Endothelial cell of umbilical vein (primary cell): ENCODE measurements around the gene ZNF48. TPM values are rescaled to one million over a fixed set of nuclear protein-coding genes. Genes with fewer than 3 reads are reported as not detected.

ENCODE experiments used
- BruUV-seq: library from RNA; stranded (reverse); fragments of 400-500 nt; replicated peaks from 2 replicates; lab custom pipeline; 2021; lab: Mats Ljungman, UMichigan
- CTCF ChIA-PET: fragments of 300-600, 350-600 bp; sonication (Branson Sonifier 250); formaldehyde crosslinking; loops from one replicate; lab custom pipeline; 2021; ENCODE audit warnings: antibody characterized with exemption, inconsistent platforms; lab: Charles Lee
- POLR2A ChIA-PET: fragments of 300-600, 350-600 bp; sonication (Branson Sonifier 250); formaldehyde crosslinking; loops from one replicate; lab custom pipeline; 2021; ENCODE audit warnings: antibody characterized with exemption, inconsistent platforms; lab: Charles Lee
- DNase-seq: peaks from one replicate; pipeline ENCODE4 v3.0.0-alpha.2; 2011; ENCODE audit warnings: low read depth, low spot score
- FAIRE-seq: peaks from 2 replicates; lab custom pipeline; 2011; peaks lifted over from hg19 to GRCh38; lab: Jason Lieb, UNC
- H2AFZ ChIP-seq: 2 replicates; pipeline ENCODE4 v1.6.0; 2012; ENCODE audit warnings: low read depth, low read length, control low read depth, inconsistent platforms
- H3K27ac ChIP-seq: 2 replicates; pipeline ENCODE4 v1.5.1; 2011; ENCODE audit warnings: low read depth, mild to moderate bottlenecking, control low read depth, low read length, moderate library complexity; ENCODE audit not compliant: insufficient read depth
- H3K27me3 ChIP-seq, 2 experiments: 2 replicates each; pipeline versions ENCODE4 v1.6.0 to v1.6.1; 2011; ENCODE audit warnings: low read length in 2 of 2, mixed read lengths in 1 of 2; ENCODE audit not compliant: control insufficient read depth in 2 of 2, insufficient read depth in 2 of 2
- H3K36me3 ChIP-seq, 2 experiments: 2 replicates in 1 of 2; 3 replicates in 1 of 2; pipeline ENCODE4 v1.5.1; 2011; ENCODE audit warnings: low read length in 2 of 2, mild to moderate bottlenecking in 1 of 2, moderate library complexity in 1 of 2; ENCODE audit not compliant: control insufficient read depth in 2 of 2, insufficient read depth in 2 of 2; ENCODE audit errors: extremely low read depth in 1 of 2
- H3K4me1 ChIP-seq: 3 replicates; pipeline ENCODE4 v1.5.1; 2011; ENCODE audit warnings: mild to moderate bottlenecking, low read length; ENCODE audit not compliant: control insufficient read depth, insufficient read depth; ENCODE audit errors: extremely low read depth
- H3K4me2 ChIP-seq: 2 replicates; pipeline ENCODE4 v1.6.1; 2011; ENCODE audit warnings: low read length, control low read depth, mixed read lengths; ENCODE audit not compliant: insufficient read depth
- H3K4me3 ChIP-seq, 3 experiments: fragments of 200-600 bp in 1 of 3; sonication (generic), shearing (Covaris generic) in 1 of 3; replicated peaks in 1 of 3; 2 replicates each; pipeline ENCODE4 v1.5.1; 2011 to 2016; ENCODE audit warnings: control low read depth in 3 of 3, low read length in 3 of 3, mild to moderate bottlenecking in 2 of 3, inconsistent platforms in 1 of 3, low read depth in 1 of 3, moderate library complexity in 1 of 3; ENCODE audit not compliant: insufficient read depth in 1 of 3
- H3K79me2 ChIP-seq: 2 replicates; pipeline ENCODE4 v1.6.0; 2012; ENCODE audit warnings: low read length, inconsistent platforms; ENCODE audit not compliant: control insufficient read depth, insufficient read depth
- H3K9ac ChIP-seq: replicated peaks from 2 replicates; pipeline ENCODE3; 2011; ENCODE audit warnings: low read length, control low read depth; ENCODE audit not compliant: insufficient read depth; ENCODE audit errors: extremely low read depth
- H3K9me1 ChIP-seq: replicated peaks from 3 replicates; pipeline ENCODE4 v1.6.0; 2011; ENCODE audit warnings: mild to moderate bottlenecking, low read length; ENCODE audit not compliant: control insufficient read depth, insufficient read depth; ENCODE audit errors: extremely low read depth
- H3K9me3 ChIP-seq: replicated peaks from 2 replicates; pipeline ENCODE4 v1.5.1; 2012; ENCODE audit warnings: low read length, inconsistent platforms; ENCODE audit not compliant: control insufficient read depth, insufficient read depth
- H4K20me1 ChIP-seq: replicated peaks from 2 replicates; pipeline ENCODE3; 2011; ENCODE audit warnings: mild to moderate bottlenecking, low read length; ENCODE audit not compliant: control insufficient read depth, insufficient read depth; ENCODE audit errors: extremely low read depth
- CTCF ChIP-seq, 2 donors: IDR thresholded peaks; 1 replicate in 1 of 2; 2 replicates in 1 of 2; pipeline ENCODE4 v1.5.1; 2011; ENCODE audit warnings: low read length in 2 of 2, mild to moderate bottlenecking in 2 of 2, moderate library complexity in 2 of 2, control low read depth in 1 of 2, inconsistent platforms in 1 of 2, low read depth in 1 of 2; ENCODE audit not compliant: insufficient read depth in 1 of 2; ENCODE audit errors: extremely low read depth in 1 of 2
- EZH2 ChIP-seq: IDR thresholded peaks from 2 replicates; pipeline ENCODE4 v1.6.1; 2012; ENCODE audit warnings: borderline replicate concordance, low read depth, mild to moderate bottlenecking, moderate library complexity, low read length, inconsistent platforms; ENCODE audit not compliant: severe bottlenecking
- FOS ChIP-seq: IDR thresholded peaks from 2 replicates; pipeline ENCODE4 v1.6.1; 2011; ENCODE audit warnings: mild to moderate bottlenecking, low read length, moderate library complexity, borderline replicate concordance; ENCODE audit not compliant: insufficient read depth
- GATA2 ChIP-seq: IDR thresholded peaks from 2 replicates; pipeline ENCODE4 v1.7.0; 2011; ENCODE audit warnings: low read depth, mild to moderate bottlenecking, moderate library complexity, mixed read lengths, low read length; ENCODE audit not compliant: insufficient read length, insufficient read depth
- JUN ChIP-seq: IDR thresholded peaks from 2 replicates; pipeline ENCODE4 v1.6.1; 2011; ENCODE audit warnings: borderline replicate concordance, low read depth; ENCODE audit not compliant: insufficient read length, insufficient read depth
- MAX ChIP-seq: IDR thresholded peaks from 2 replicates; pipeline ENCODE4 v1.6.1; 2011; ENCODE audit not compliant: insufficient read depth, insufficient read length
- MYC ChIP-seq: IDR thresholded peaks from one replicate; pipeline ENCODE4 v1.6.1; 2011; ENCODE audit warnings: mild to moderate bottlenecking, low read depth, low read length
- POLR2A ChIP-seq: IDR thresholded peaks from 2 replicates; pipeline ENCODE4 v1.6.1; 2012; ENCODE audit warnings: low read depth, mild to moderate bottlenecking, control low read depth, low read length
- POLR2AphosphoS5 ChIP-seq: IDR thresholded peaks from 2 replicates; pipeline ENCODE4 v1.6.1; 2012; ENCODE audit warnings: low read depth, mild to moderate bottlenecking, control low read depth, low read length, moderate library complexity; ENCODE audit not compliant: insufficient read depth
- dilution Hi-C: fragments of 300-500 bp; cut with MboI; formaldehyde crosslinking; loops from one replicate; pipeline ENCODE4 v1.15.0; 2019; ENCODE audit warnings: low sequenced_read_pairs; ENCODE audit not compliant: extremely low pct_ligation_motif_present
- intact Hi-C: fragments of 100-400 bp; cut with micrococcal nuclease; formaldehyde crosslinking; loops from one replicate; pipeline ENCODE4 v1.10.0; 2022
- polyA plus RNA-seq, 4 experiments: library from polyadenylated mRNA; depleted of rRNA in 3 of 4; stranded (reverse) in 3 of 4; unstranded in 1 of 4; fragments of >200 nt; gene quantifications; 2 replicates each; pipeline versions ENCODE4 v1.2.1 to v1.2.3, GENCODE V29; 2011 to 2012; ENCODE audit warnings: missing spikeins in 1 of 4
- total RNA-seq: library from RNA; stranded (reverse); gene quantifications from 2 replicates; pipeline ENCODE4 v1.2.3, GENCODE V29; 2021

The ZNF48 gene
- total and polyA plus RNA-seq, 2 donors (not counting 3 experiments of a cell fraction or from before 2014, with no cell fraction given), result 15.3 to 16.1 TPM

GRCh38 chr16:30370456-30371247 lies 24.6 kb upstream of the ZNF48 start, which contains the start of gene TBC1D10B:
TSS of gene TBC1D10B (minus strand) at chr16:30370494. CDS start at chr16:30370183, 311 bp downstream.
- H3K27me3 ChIP-seq, result no peaks in the 10 kb centered on the region
- H3K9me1 ChIP-seq, result no peaks in the 10 kb centered on the region
- H3K4me2 ChIP-seq, result peak within 1 kb of the TSS; percentile 88
- TF ChIP-seq GATA2 (no peak), MAX (no peak), MYC (no peak), FOS (no peak), POLR2A (no peak), EZH2 (peak; percentile 70), POLR2AphosphoS5 (no peak), JUN (no peak), CTCF (IDR thresholded peaks at IDR 0.05; ENCODE audit: extremely low read depth in 1 of 2, insufficient read depth in 1 of 2, low read depth in 1 of 2, low read length in 2 of 2) (peak; percentile 4 to 28)
- BruUV-seq, result no TSS peak
- H3K9ac ChIP-seq, result peak within 1 kb of the TSS; percentile 53
- ChIA-PET POLR2A (interaction anchor here (0.6 to 1.5 kb wide), 5 partner anchors 16 to 45 kb away, joined by 3 to 7 read pairs (median 5); partner anchors contain the start of gene ZNF48), CTCF (interaction anchor here (0.6 to 1.8 kb wide), 13 partner anchors 8 to 279 kb away, joined by 3 to 24 read pairs (median 4); partner anchors contain the start of genes CD2BP2, DCTPP1, TBX6 and ZNF48)
- DNase-seq (peak; percentile 100), FAIRE-seq (peak; percentile 100)
- no peaks in the 10 kb centered on the region for H3K9me3 ChIP-seq
- intact Hi-C loops, result loop anchor here (1.0 to 2.0 kb wide), 6 partner anchors 8 to 288 kb away; partner anchors contain the start of genes FBRS and PRR14
- H4K20me1 ChIP-seq, result no peaks in the 10 kb centered on the region
- H3K36me3 ChIP-seq, result peaks cover 2 to 4% of the 10 kb centered on the region in 2 experiments
- dilution Hi-C loops, result no loop called here
- H3K4me3 ChIP-seq, result peak within 1 kb of the TSS; percentile 49 to 83 (median 70)
- H2AFZ ChIP-seq, result peak within 1 kb of the TSS; percentile 72
- H3K4me1 ChIP-seq, result peaks cover 24% of the 10 kb centered on the region
- H3K79me2 ChIP-seq, result peaks cover 41% of the 10 kb centered on the region
- peak within 1 kb of the TSS; percentile 42 for H3K27ac ChIP-seq
